CD4-positive, alpha-beta T cell treated with Interleukin-17A for 4 hours (primary cell): Measurements from ENCODE around the gene OR56A4.

Source experiments
- DNase-seq: peaks from one replicate; pipeline ENCODE4 v3.0.0-alpha.2; 2020; ENCODE audit warnings: mixed read lengths

Gene OR56A4

DNA sequence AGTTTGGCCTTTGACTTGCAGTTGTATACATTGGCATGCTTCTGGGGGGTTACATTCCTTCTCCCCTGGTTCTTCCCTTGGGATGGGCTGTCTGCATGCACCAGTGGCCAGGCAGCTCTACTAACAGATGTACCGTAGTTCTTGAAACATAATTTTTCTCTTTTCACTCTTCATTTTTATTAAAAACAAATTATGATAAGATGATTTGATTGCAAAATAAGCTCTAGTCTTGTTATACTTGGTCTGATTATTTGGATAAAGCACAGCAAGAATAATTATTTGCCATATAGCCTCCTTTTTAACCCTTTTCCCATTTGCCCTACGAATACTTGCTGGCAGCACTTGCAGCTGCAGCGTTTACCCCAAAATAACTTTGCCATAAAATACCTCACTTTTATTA, 51.2 kb downstream of the OR56A4 start:
- no peak for DNase-seq
